GM12873 (cell line): Measurements from ENCODE around the gene ACTG1.

Experiments
- TF ChIP-seq, protein P1 (sequence below): IDR thresholded peaks from 2 replicates; pipeline ENCODE4 v1.5.1; 2012; ENCODE audit warnings: low read depth, mild to moderate bottlenecking, moderate library complexity, low read length, control low read depth; ENCODE audit not compliant: insufficient read depth; ENCODE audit errors: missing control alignments

ACTG1 gene

GRCh38 chr17:81511554-81511803 lies 1.1 kb downstream of the ACTG1 start:
- TF ChIP-seq, protein P1, sequence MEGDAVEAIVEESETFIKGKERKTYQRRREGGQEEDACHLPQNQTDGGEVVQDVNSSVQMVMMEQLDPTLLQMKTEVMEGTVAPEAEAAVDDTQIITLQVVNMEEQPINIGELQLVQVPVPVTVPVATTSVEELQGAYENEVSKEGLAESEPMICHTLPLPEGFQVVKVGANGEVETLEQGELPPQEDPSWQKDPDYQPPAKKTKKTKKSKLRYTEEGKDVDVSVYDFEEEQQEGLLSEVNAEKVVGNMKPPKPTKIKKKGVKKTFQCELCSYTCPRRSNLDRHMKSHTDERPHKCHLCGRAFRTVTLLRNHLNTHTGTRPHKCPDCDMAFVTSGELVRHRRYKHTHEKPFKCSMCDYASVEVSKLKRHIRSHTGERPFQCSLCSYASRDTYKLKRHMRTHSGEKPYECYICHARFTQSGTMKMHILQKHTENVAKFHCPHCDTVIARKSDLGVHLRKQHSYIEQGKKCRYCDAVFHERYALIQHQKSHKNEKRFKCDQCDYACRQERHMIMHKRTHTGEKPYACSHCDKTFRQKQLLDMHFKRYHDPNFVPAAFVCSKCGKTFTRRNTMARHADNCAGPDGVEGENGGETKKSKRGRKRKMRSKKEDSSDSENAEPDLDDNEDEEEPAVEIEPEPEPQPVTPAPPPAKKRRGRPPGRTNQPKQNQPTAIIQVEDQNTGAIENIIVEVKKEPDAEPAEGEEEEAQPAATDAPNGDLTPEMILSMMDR = no peak

- TF ChIP-seq, protein P1 = no peak
These were observed 1.6 kb downstream of the ACTG1 start for GRCh38 chr17:81510785-81511553.

GRCh38 chr17:81509972-81510784 lies 2.4 kb downstream of the ACTG1 start:
- TF ChIP-seq, protein P1 = no peak

- TF ChIP-seq, protein P1 = no peak
These were observed 3.2 kb downstream of the ACTG1 start for GRCh38 chr17:81509207-81509971.

DNA sequence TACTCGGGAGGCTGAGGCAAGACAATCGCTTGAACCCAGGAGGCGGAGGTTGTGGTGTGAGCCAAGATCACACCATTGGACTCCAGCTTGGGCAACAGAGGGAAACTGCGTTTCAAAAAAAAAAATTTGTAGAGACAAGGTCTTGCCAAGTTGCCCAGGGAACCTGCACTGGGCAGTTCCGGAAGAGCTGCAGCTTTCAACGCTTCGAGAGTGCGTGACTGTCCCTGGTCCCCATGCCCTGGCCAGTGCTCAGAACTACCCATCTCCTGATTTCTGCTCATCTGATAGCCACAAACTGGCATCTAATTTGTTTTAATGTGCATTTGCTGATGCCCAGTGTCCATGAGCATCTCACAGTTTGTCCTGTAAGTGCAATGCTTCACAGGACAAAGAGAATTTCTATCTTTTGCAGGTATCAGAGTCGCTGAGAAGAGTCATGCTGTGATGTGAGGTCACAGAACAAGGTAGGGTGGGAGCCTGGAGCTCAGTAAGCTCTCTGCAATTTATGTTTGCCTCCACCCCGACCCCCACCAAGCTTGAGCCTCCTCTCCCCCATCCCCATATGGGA lies 3.9 kb downstream of the ACTG1 start:
- TF ChIP-seq, protein P1 = no peak

GRCh38 chr17:81503619-81504018 lies 9.0 kb downstream of the ACTG1 start:
- TF ChIP-seq, protein P1 = no peak
